Erythroblast (primary cell): Measurements from ENCODE around the gene MAT2A.
"Not testable (repeated sequence)": the region's sequence is repeated elsewhere in the genome, so short reads cannot be mapped to it uniquely, and the experiment has no call there.

ENCODE experiments used
- DNase-seq, 2 experiments: peaks; one replicate each; lab custom pipeline; 2025; lab: John Stamatoyannopoulos, UW
- GATA1 ChIP-seq: IDR thresholded peaks from 2 replicates; pipeline ENCODE4 v1.6.1; 2011; ENCODE audit warnings: low read depth, mild to moderate bottlenecking, control low read depth, low read length, moderate library complexity
- POLR2A ChIP-seq: IDR thresholded peaks from 2 replicates; pipeline ENCODE4 v1.6.1; 2011; ENCODE audit warnings: mild to moderate bottlenecking, low read length

Gene MAT2A

DNA sequence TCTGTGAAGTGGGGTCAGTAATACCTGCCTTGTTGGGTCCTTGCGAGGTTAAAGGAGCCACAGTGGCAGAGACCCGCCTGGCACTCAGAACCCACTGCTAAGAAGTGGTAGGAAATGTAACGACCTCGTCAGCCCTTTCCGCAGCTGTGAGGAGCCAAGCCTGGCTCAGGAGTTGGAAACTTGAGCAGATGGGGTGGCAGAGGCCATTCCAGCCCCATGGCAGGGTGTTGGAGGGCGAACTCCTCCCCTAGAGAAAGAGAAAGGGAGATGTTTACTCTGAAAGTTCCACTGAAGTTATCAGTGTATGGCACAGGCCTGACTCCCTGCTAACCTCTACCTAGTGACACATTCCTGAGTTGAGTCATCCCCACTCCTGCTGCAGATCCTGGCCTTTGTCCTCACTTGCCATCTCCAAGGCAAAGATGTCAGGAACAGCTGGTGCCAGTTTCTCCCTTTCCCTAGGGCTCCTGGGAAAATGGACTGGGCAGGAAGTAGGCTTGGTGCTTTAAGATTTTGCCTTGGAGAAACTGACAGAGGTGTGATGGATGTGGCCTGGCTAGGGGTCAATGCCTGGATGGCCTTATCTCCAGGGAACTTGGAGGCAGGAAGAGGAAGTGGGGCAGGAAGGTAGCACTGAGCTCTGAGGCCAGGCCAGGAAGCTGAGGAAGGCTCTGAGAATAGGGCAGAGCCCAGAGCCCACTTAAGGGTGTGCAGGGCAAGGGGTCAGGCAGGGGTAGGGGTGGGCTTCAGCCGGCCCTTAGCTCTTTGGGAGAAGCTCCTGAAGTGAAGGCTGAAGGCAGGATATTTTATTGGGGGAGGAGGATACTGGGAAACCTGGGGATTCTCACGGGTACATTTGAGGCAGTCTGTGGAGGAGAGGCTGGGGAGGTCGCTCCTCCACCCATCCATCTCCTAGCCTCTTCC, 46.2 kb downstream of the MAT2A start:
- DNase-seq: peak in 1 of 2 experiments; percentile 55
- TF ChIP-seq POLR2A (no peak), GATA1 (no peak)

DNA sequence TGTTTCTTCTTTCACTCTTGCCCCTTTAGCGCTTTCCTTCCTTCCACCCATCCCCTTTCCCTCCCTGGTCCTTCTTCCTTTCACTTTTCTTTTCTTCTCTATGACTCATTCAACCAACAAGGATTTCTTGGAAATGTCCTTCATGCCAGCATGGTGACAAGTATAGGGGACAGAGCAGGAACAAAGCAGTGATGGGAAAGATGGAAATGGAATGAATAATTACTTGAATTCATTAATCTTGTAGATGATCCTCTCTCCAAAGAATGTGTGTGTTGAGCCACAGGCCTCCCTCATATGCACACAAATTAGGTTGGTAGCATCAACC, 46.8 kb downstream of the MAT2A start:
- no peak for DNase-seq
- TF ChIP-seq GATA1 (no peak), POLR2A (no peak)

DNA sequence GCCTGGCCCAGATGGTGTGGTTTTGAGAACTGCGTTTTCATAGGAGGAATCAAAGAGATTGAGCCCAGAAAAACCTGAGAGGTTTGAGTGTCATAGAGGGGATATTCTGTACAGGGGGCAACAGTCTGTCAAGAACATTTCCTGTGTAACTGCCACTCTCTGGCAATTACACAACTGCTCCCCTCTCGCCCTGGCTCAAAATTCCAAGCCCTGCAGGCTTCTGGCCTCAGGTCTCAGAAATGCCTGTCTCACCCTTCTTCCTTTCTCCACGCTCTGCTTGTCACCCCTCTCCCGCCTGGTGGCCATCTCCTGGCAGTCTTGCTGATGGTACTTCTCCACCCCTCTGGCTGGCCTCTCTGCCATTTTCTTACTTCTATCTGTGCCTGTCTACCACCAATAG, 49.3 kb downstream of the MAT2A start:
- DNase-seq: no peak
- TF ChIP-seq POLR2A (no peak), GATA1 (no peak)

DNA sequence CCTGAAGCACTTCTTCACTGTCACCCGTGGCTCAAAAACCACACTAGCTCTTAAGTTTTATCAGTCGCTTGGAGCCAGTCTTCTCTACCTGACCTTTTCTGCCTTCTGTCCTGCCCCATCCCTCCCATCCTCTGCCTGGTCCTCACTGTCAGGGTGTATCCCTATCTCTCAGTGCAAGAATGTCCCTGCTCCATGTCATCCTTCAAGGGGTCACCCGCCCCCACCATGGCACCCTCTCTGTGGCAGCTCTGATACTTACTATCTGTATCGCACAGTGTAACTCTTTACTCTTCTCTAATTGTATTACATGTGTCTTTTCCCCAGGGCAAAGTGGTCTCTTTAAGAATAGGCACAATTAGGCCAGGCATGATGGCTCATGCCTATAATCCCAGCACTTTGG, 49.7 kb downstream of the MAT2A start:
- TF ChIP-seq POLR2A (no peak), GATA1 (no peak)
- DNase-seq: peak in 1 of 2 experiments; percentile 12

DNA sequence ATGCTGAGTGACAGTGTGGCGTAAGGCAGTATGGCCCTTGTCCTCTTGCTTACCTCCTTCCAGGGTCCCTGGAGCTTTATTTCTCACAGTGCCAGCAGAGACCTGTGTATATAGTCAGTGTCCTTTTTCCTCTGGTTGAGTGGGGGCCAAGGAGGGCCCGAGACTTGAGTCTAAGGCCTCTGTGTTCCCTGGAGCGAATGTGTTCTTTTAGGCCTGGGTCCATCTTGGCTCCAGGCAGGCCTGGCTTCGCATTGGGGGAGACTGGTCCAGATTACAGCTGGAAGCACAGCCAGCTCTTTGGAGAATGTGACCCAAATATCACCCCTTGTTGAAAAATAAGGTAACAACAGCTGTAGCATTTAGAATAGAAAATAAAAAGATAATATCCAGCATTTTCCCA, 50.2 kb downstream of the MAT2A start:
- TF ChIP-seq POLR2A (no peak), GATA1 (no peak)
- DNase-seq: no peak

DNA sequence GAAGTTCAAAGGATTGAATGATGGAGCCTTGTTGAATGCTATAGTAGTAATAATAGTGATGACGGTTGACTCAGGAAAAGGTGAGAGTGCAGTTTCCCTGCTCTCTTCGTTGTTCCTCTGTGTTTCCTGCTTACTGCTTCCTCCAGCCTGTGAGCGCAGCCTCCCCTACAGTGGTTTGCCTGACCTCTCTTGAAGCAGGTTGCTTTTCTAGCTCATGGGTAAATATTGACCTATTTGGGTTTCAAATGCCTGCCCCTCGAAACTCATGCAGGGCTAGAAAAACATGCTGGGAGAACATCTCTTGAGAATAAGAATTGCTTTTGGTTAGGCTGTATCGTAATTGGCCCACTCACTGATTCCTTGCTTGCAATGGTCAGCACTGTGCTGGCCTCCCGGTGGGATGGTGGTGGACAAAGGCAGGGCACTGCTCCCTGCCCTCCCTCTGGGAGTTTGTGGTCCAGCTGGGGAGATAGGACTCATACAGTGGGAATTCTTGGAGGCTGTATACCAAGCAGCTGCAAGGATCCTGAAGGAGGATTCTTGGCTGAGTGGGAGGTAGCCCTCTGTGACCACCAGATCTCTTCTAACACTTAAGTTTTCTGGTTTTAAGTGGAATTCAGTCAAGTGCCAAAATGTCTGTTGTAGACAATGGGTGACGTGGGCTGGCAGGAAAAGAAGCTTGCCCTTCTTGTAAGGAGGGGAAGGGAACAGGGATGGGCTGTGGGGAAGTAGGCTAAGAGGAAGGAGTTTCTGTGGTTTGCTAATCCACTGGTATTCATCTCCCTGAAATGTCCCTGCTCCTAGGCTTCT, 51.2 kb downstream of the MAT2A start:
- DNase-seq: no peak
- TF ChIP-seq POLR2A: no peak
- TF ChIP-seq GATA1: no peak

DNA sequence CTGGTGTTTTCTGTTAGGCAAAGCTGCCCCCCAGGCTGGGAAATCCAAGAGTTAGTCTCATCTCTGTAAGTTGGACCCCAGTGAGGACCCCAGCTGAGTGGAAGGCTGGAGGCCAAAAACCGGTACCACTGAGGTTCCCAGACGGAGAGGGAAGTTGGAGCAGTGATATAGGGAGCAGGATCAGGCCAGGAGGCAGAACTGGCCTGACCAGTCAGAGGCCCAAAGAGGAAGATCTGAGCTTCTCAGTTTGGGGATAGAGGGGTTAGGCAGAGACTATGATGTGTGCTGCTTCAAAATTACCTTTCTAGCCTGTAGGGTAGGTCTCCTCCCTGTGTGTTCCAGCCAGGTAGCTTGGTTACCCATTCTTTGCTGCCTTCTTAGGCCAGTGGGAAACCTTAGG, 52.0 kb downstream of the MAT2A start:
- TF ChIP-seq POLR2A (no peak), GATA1 (no peak)
- no peak for DNase-seq

DNA sequence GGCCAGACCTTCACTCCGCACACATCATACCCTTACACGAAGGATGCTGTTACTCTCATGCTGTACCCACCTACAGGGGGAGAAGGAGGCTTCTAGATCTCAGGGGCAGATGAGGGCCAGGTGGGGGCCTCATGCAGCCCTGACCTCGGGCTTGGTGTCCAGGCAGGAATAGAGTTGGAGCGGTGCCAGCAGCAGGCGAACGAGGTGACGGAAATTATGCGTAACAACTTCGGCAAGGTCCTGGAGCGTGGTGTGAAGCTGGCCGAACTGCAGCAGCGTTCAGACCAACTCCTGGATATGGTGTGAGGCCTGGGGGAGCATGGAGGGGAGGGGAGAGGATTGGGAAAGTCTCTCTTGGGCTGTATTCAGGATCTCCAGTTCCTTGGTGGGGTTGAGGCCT, 52.6 kb downstream of the MAT2A start:
- no peak for DNase-seq
- TF ChIP-seq POLR2A: no peak
- TF ChIP-seq GATA1: no peak

DNA sequence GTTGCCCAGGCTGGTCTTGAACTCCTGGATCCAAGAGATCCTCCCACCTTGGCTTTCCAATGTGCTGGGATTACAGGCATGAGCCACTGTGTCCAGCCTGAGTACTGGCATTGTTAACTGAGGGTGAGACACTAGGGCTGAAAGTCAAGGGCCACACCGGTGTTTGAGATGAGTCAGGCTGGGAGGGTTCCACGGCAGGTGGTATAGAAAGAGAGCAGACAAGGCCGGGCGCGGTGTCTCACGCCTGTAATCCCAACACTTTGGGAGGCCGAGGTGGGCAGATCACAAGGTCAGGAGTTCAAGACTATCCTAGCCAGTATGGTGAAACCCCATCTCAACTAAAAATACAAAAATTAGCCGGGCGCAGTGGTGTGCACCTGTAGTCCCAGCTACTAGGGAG, 53.3 kb downstream of the MAT2A start:
- DNase-seq: not testable (repeated sequence)

DNA sequence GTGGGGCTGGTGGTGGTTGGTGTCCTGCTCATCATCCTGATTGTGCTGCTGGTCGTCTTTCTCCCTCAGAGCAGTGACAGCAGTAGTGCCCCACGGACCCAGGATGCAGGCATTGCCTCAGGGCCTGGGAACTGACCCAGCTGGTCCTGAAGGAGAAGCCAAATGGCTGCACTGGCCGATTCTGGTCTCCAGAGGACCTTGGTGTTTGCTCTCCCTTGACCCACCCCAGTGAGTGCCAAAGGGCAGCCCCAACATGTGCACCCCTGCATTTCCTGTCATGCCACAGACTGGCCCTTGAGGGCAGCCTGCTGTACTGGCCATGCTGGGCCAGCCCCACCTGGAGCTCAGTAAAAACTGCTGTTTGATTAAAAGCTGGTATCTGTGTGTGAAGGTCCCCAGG, 54.1 kb downstream of the MAT2A start:
- DNase-seq: no peak
- TF ChIP-seq POLR2A (no peak), GATA1 (no peak)
